Upper lobe of left lung (tissue), 6 donors: ENCODE measurements around the gene XPR1. TPM values are rescaled to one million over a fixed set of nuclear protein-coding genes. Genes with fewer than 3 reads are reported as not detected.
"Not testable (repeated sequence)": the region's sequence is repeated elsewhere in the genome, so short reads cannot be mapped to it uniquely, and the experiment has no call there.

ENCODE experiments used
- ATAC-seq, 2 donors: fragments of 200-7000 bp; cut with Tn5 transposase; one replicate each; pipeline ENCODE4 v1.9.1; 2022; ENCODE audit warnings: mild to moderate bottlenecking in 2 of 2, moderate library complexity in 2 of 2; ENCODE audit not compliant: low FRiP score in 2 of 2
- DNase-seq, 2 donors: peaks; one replicate each; pipeline ENCODE4 v3.0.0-alpha.2; 2019 to 2020
- H3K27ac ChIP-seq, 4 donors: fragments of 200-600 bp; sonication (generic); one replicate each; pipeline ENCODE4 v1.5.1; 2016 to 2019
- H3K27me3 ChIP-seq, 4 donors: fragments of 200-600 bp; sonication (generic); one replicate each; pipeline ENCODE4 v1.5.1; 2017 to 2019
- H3K36me3 ChIP-seq, 4 donors: fragments of 200-600 bp; sonication (generic); one replicate each; pipeline ENCODE4 v1.5.1; 2016 to 2019
- H3K4me1 ChIP-seq, 4 donors: fragments of 200-600 bp; sonication (generic); one replicate each; pipeline ENCODE4 v1.5.1; 2018 to 2019
- H3K4me3 ChIP-seq, 4 donors: fragments of 200-600 bp; sonication (generic); one replicate each; pipeline ENCODE4 v1.5.1; 2017 to 2019; ENCODE audit warnings: mild to moderate bottlenecking in 2 of 4, moderate library complexity in 1 of 4
- H3K9me3 ChIP-seq, 4 donors: fragments of 200-600 bp; sonication (generic); one replicate each; pipeline ENCODE4 v1.5.1; 2018 to 2019
- CTCF ChIP-seq, 6 experiments: fragments of 450-650 bp in 4 of 6; fragments of 200-600 bp in 2 of 6; sonication (generic) in 2 of 6; IDR thresholded peaks; one replicate each; pipeline ENCODE4 v1.5.1; 2016 to 2019; ENCODE audit warnings: antibody characterized with exemption in 6 of 6
- EP300 ChIP-seq, 4 donors: sonication (generic); formaldehyde crosslinking; IDR thresholded peaks; one replicate each; pipeline ENCODE4 v1.5.1; 2017; ENCODE audit warnings: antibody characterized with exemption in 4 of 4, control low read depth in 2 of 4
- POLR2A ChIP-seq, 4 donors: fragments of 450-650 bp; IDR thresholded peaks; one replicate each; pipeline ENCODE4 v1.5.1; 2016 to 2017; ENCODE audit warnings: antibody characterized with exemption in 4 of 4, mild to moderate bottlenecking in 2 of 4
- POLR2AphosphoS5 ChIP-seq, 2 donors: sonication (generic); formaldehyde crosslinking; IDR thresholded peaks; one replicate each; pipeline ENCODE4 v1.5.1; 2017; ENCODE audit warnings: antibody characterized with exemption in 2 of 2
- WGBS, 2 donors: methylation state at CpG; one replicate each; pipeline ENCODE4 v1.1.5; 2017 to 2018; 5-methylcytosine and 5-hydroxymethylcytosine counted together
- total RNA-seq, 6 donors: library from RNA; depleted of rRNA in 4 of 6; stranded (reverse); fragments of >200 nt in 4 of 6; gene quantifications; one replicate each; pipeline versions ENCODE4 v1.1.0 to v1.2.1, GENCODE V29; 2016 to 2021
- donor health status: DM: no; HTN: no; CAD: no; lungs with moderate emphysema.
- donor health status: DM: no; HTN: yes; CAD: no; lungs with severe emphysema.

Gene XPR1
- total RNA-seq, 6 donors from 2014 or later: 21.3 to 30.2 (median 25.3) TPM

DNA sequence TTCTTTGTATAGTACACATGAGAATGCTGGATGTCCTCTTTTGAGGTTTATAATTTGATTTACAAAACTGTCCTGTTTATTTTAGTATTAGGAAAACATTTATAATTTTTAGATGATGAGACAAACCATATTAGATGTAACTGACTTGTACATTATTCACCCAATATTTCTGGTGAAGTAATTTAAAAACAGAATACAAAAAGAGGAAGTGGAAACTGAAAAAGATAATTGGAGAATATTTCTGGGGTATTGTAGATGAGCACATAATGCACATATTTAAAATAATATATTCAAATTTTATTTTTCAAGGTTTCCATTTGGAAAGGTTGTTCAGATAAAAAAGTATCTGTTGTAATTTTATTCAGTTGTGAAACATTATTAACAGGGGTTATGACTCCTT is 40.7 kb downstream of the XPR1 start:
- ATAC-seq (no peak), DNase-seq (no peak)
- Histone ChIP-seq H3K27ac (no peak overlapping the region), H3K27me3 (no peaks in the 10 kb centered on the region), H3K9me3 (peaks cover 3 to 13% (median 8%) of the 10 kb centered on the region in 4 donors), H3K36me3 (no peaks in the 10 kb centered on the region), H3K4me3 (no peak overlapping the region), H3K4me1 (peaks cover 0 to 8% (median 0%) of the 10 kb centered on the region in 4 donors)
- TF ChIP-seq POLR2AphosphoS5 (IDR thresholded peaks at IDR 0.05): no peak
- no peak for TF ChIP-seq CTCF (IDR thresholded peaks at IDR 0.05)
- no peak for TF ChIP-seq EP300 (IDR thresholded peaks at IDR 0.05)
- no peak for TF ChIP-seq POLR2A (IDR thresholded peaks at IDR 0.05)

GRCh38 chr1:180674603-180675530 is 43.0 kb downstream of the XPR1 start:
- peaks cover 3 to 13% (median 8%) of the 10 kb centered on the region in 4 donors for H3K9me3 ChIP-seq
- H3K4me3 ChIP-seq: no peak overlapping the region
- TF ChIP-seq CTCF (IDR thresholded peaks at IDR 0.05) (no peak), EP300 (IDR thresholded peaks at IDR 0.05) (no peak), POLR2AphosphoS5 (IDR thresholded peaks at IDR 0.05) (no peak), POLR2A (IDR thresholded peaks at IDR 0.05) (no peak)
- DNase-seq (no peak), ATAC-seq (no peak)
- peaks cover 0 to 8% (median 0%) of the 10 kb centered on the region in 4 donors for H3K4me1 ChIP-seq
- 0 to 47% methylated on average over 1 of the region's 1 CpG for WGBS, 2 donors
- H3K27me3 ChIP-seq: no peaks in the 10 kb centered on the region
- no peak overlapping the region for H3K27ac ChIP-seq
- no peaks in the 10 kb centered on the region for H3K36me3 ChIP-seq

DNA sequence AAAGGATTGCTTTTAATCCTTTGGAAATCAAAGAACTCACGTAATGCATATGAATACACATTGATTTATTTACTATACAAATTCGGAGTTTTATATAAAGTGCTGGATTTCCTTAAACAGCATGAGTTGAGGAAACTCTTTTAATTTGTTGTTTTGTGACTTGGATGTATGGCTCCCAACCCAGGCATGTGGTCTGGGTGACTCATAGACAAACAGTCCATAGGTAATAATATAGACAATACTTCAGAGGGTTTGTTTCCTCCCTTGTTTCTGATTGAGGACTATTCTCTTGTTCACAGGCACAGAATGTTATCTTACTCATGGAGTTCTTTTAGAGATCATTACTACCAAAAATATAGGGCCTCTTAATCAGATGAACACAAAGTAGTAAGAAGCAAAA is 43.8 kb downstream of the XPR1 start:
- DNase-seq (no peak), ATAC-seq (no peak)
- TF ChIP-seq CTCF (IDR thresholded peaks at IDR 0.05) (no peak), POLR2AphosphoS5 (IDR thresholded peaks at IDR 0.05) (no peak), EP300 (IDR thresholded peaks at IDR 0.05) (no peak), POLR2A (IDR thresholded peaks at IDR 0.05) (no peak)
- Histone ChIP-seq H3K4me1 (peaks cover 0 to 8% (median 0%) of the 10 kb centered on the region in 4 donors), H3K27ac (no peak overlapping the region), H3K36me3 (no peaks in the 10 kb centered on the region), H3K4me3 (no peak overlapping the region), H3K9me3 (peaks cover 3 to 8% (median 5%) of the 10 kb centered on the region in 4 donors), H3K27me3 (no peaks in the 10 kb centered on the region)
- 88 to 92% methylated on average over 2 of the region's 2 CpGs for WGBS, 2 donors

GRCh38 chr1:180680558-180681144 is 48.8 kb downstream of the XPR1 start:
- 56 to 57% methylated on average over 7 of the region's 7 CpGs for WGBS, 2 donors
- TF ChIP-seq POLR2AphosphoS5 (IDR thresholded peaks at IDR 0.05): no peak
- Histone ChIP-seq H3K4me3 (no peak overlapping the region), H3K4me1 (no peaks in the 10 kb centered on the region), H3K9me3 (no peaks in the 10 kb centered on the region), H3K36me3 (peaks cover 0 to 4% (median 0%) of the 10 kb centered on the region in 4 donors), H3K27ac (no peak overlapping the region), H3K27me3 (no peaks in the 10 kb centered on the region)
- no peak for DNase-seq
- no peak for ATAC-seq

- ATAC-seq, H3K4me1 ChIP-seq, H3K9me3 ChIP-seq, H3K27ac ChIP-seq, H3K27me3 ChIP-seq, DNase-seq, H3K36me3 ChIP-seq, H3K4me3 ChIP-seq: not testable (repeated sequence)
- WGBS, 2 donors: 85 to 90% methylated on average over 3 of the region's 3 CpGs
These were observed 51.3 kb downstream of the XPR1 start for GRCh38 chr1:180683117-180683516.
